Small intestine (tissue), 7 donors: ENCODE data around the gene ZBTB5. TPM values are rescaled to one million over a fixed set of nuclear protein-coding genes. Genes with fewer than 3 reads are reported as not detected.
"Not testable (repeated sequence)": the region's sequence is repeated elsewhere in the genome, so short reads cannot be mapped to it uniquely, and the experiment has no call there.

Source experiments
- DNase-seq, 2 donors: peaks; one replicate each; pipeline versions ENCODE4 v3.0.0 to v3.0.0-alpha.2; 2013
- FAIRE-seq: peaks from 2 replicates; lab custom pipeline; 2012; peaks lifted over from hg19 to GRCh38; lab: Jason Lieb, UNC
- H3K27ac ChIP-seq, 3 donors: one replicate each; pipeline ENCODE4 v1.5.1; 2013; ENCODE audit warnings: low read length in 2 of 3, mild to moderate bottlenecking in 2 of 3, control low read depth in 1 of 3, inconsistent platforms in 1 of 3, low read depth in 1 of 3, moderate library complexity in 1 of 3
- H3K27me3 ChIP-seq, 3 donors: one replicate each; pipeline ENCODE4 v1.6.1; 2013; ENCODE audit warnings: low read length in 3 of 3, inconsistent platforms in 1 of 3; ENCODE audit not compliant: control insufficient read depth in 3 of 3, insufficient read depth in 3 of 3
- H3K36me3 ChIP-seq, 3 donors: one replicate each; pipeline ENCODE4 v1.6.1; 2013; ENCODE audit warnings: low read length in 3 of 3, inconsistent platforms in 1 of 3, low read depth in 1 of 3, mild to moderate bottlenecking in 1 of 3, moderate library complexity in 1 of 3; ENCODE audit not compliant: control insufficient read depth in 3 of 3, insufficient read depth in 2 of 3
- H3K4me1 ChIP-seq, 3 donors: one replicate each; pipeline ENCODE4 v1.6.1; 2013; ENCODE audit warnings: low read length in 2 of 3, inconsistent platforms in 1 of 3, low read depth in 1 of 3, mild to moderate bottlenecking in 1 of 3, moderate library complexity in 1 of 3; ENCODE audit not compliant: control insufficient read depth in 3 of 3, insufficient read depth in 2 of 3
- H3K4me3 ChIP-seq, 3 donors: one replicate each; pipeline ENCODE4 v1.5.1; 2013; ENCODE audit warnings: low read length in 3 of 3, control low read depth in 1 of 3, inconsistent platforms in 1 of 3, low read depth in 1 of 3, mild to moderate bottlenecking in 1 of 3, moderate library complexity in 1 of 3
- H3K9me3 ChIP-seq, 2 donors: one replicate each; pipeline ENCODE4 v1.6.1; 2013; ENCODE audit warnings: low read depth in 1 of 2, low read length in 1 of 2; ENCODE audit not compliant: control insufficient read depth in 2 of 2, insufficient read depth in 1 of 2
- WGBS, 3 donors: extraction: QIAGEN DNeasy Blood & Tissue Kit; methylation state at CpG; one replicate each; pipeline ENCODE4 v1.1.7; 2013; 5-methylcytosine and 5-hydroxymethylcytosine counted together
- polyA plus RNA-seq, 4 donors: library from polyadenylated mRNA; stranded (reverse) in 3 of 4; unstranded in 1 of 4; fragments of 200-250 nt in 3 of 4; fragments of 120-200 nt in 1 of 4; gene quantifications; one replicate each; pipeline versions ENCODE4 v1.2.1 to v1.2.3, GENCODE V29; 2013
- donor health status: healthy with polysubstance abuse.
- donor health status: control.
- donor health status: control.
- donor health status: Bipolar disorder and iron deficiency.
- donor health status: healthy.

Gene ZBTB5
- polyA plus RNA-seq, 4 donors = 5.8 to 15.8 (median 6.9) TPM

DNA sequence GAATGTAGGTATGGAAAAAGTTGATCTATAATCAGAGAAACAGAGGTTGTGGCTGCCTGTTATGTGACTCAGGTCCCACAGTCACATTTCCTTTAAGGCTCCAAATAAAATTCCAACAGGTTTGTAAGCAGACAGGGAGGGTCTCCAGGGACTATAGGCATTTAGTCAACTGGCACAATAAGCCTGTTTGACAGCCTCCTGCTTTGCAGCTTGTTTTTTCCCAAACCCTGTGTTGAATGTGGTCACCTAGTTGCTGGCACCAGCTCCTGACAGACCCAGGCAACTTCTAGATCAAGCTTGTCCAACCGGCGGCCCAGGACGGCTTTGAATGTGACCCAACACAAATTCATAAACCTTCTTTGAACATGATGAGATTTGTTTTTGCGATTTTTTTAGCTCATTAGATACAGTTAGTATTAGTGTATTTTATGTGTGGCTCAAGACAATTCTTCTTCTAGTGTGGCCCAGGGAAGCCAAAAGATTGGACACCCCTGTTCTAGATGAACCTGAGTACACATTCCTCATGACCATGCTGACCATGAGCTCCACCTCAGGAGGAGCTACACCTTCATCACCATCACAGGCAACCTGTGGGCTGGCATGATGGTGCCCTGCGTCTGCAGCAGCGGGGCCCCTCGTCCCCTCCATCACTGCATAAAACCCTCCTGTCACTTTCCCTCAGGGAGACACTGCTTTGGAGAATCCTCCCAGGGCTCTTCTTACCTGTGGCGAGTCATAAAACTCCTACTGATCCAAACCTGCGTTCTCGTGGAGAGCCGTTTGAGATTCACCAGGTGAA lies 58.4 kb downstream of the ZBTB5 start:
- H3K9me3 ChIP-seq = no peaks in the 10 kb centered on the region
- H3K4me3 ChIP-seq = no peak overlapping the region
- H3K27me3 ChIP-seq = no peaks in the 10 kb centered on the region
- DNase-seq (no peak), FAIRE-seq (no peak)
- H3K4me1 ChIP-seq = peaks cover 0 to 5% (median 0%) of the 10 kb centered on the region in 3 donors
- WGBS, 3 donors = 90 to 92% (median 91%) methylated on average over 11 of the region's 11 CpGs
- H3K27ac ChIP-seq = no peak overlapping the region
- H3K36me3 ChIP-seq = no peaks in the 10 kb centered on the region

DNA sequence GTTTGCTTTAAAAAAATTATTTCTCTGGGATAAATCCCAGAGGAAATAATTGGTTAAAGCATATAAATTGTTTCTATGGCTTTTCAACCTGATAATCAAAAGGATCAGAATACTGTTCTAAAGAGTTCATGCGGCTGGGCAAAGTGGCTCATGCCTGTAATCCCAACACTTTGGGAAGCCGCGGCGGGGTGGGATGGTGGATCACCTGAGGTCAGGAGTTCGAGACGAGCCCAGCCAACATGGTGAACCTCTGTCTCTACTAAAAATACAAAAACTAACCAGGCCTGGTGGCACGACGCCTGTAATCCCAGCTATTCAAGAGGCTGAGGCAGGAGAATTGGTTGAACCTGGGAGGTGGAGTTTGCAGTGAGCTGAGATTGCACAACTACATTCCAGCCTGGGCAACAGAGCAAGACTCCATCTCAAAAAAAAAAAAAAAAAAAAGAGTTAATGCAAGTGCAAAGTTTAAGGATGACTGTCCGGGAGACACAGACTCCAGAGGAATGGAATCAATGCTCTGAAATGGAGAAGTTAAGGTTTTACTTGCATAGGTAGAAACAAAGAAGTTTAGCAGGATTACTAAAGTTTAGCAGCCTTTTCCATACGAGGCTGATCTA lies 59.4 kb downstream of the ZBTB5 start:
- DNase-seq = no peak
- WGBS, 3 donors = 89 to 90% (median 89%) methylated on average over 10 of the region's 10 CpGs
- no peak overlapping the region for H3K27ac ChIP-seq
- no peaks in the 10 kb centered on the region for H3K27me3 ChIP-seq
- H3K9me3 ChIP-seq = no peaks in the 10 kb centered on the region
- H3K4me3 ChIP-seq = no peak overlapping the region
- no peak for FAIRE-seq
- no peaks in the 10 kb centered on the region for H3K36me3 ChIP-seq
- no peaks in the 10 kb centered on the region for H3K4me1 ChIP-seq

DNA sequence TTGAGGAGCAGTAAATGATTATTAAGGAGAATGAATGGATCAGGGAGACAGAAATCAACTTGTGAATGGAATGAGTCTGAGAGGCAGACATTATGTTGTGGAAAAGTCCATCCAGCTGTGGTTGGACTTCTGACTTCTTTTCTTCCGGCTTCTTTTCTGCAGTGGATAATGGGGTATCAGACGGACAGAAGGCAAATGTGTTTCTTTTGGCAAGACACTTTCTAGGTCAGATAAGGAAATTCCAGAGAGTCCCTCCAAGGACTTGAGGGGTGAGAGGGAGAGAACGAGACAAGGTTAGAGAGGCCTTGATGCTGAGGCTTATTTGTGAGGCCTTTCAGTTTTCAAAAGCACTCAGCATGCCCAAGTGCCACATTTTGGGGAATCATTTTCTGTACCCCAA lies 59.9 kb downstream of the ZBTB5 start:
- WGBS, 3 donors = 80 to 88% (median 80%) methylated on average over 3 of the region's 3 CpGs
- Histone ChIP-seq H3K36me3 (no peaks in the 10 kb centered on the region), H3K27me3 (no peaks in the 10 kb centered on the region), H3K4me1 (no peaks in the 10 kb centered on the region), H3K27ac (no peak overlapping the region), H3K4me3 (no peak overlapping the region), H3K9me3 (no peaks in the 10 kb centered on the region)
- DNase-seq = no peak
- FAIRE-seq = no peak

DNA sequence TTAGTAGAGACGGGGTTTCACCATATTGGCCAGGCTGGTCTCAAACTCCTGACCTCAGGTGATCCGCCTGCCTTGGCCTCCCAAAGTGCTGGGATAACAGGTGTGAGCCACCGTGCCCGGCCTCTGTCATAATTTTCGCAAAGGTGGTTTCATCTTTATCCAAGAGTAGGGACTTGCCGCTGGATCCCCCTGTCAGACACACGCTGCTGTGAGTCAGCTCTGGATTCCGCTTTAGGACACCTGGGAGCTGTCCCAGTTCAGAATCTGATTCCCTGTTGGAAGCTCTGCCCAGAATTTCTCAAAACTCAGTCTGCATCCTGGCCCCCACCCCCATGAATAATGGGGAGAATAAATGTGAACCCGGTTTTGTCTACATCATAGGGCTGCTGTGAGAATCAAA lies 60.7 kb downstream of the ZBTB5 start:
- H3K4me3 ChIP-seq = no peak overlapping the region
- FAIRE-seq (no peak), DNase-seq (no peak)
- H3K27me3 ChIP-seq = no peaks in the 10 kb centered on the region
- H3K27ac ChIP-seq = no peak overlapping the region
- no peaks in the 10 kb centered on the region for H3K36me3 ChIP-seq
- H3K4me1 ChIP-seq = no peaks in the 10 kb centered on the region
- H3K9me3 ChIP-seq = no peaks in the 10 kb centered on the region
- 91 to 94% (median 92%) methylated on average over 9 of the region's 9 CpGs for WGBS, 3 donors

DNA sequence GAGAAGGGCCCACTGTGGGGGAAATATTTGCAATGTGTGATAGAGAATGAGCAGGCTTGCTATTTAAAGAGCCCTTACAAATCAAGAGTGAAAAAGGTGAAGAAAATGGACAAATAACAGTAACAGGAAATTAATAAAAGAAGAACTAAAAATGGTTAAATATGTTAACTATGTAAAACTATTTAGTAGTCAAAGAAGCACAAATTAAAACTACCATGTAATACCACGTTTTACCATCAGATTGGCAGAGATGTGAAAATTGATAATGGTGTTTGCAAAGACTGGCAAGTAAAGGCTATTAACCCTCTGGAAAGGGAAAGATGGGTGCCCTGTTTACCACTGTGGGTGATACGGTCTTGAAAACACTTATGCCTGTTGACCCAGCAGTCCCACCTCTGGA lies 65.9 kb downstream of the ZBTB5 start:
- DNase-seq (no peak), FAIRE-seq (no peak)
- Histone ChIP-seq H3K36me3 (no peaks in the 10 kb centered on the region), H3K9me3 (no peaks in the 10 kb centered on the region), H3K4me1 (no peaks in the 10 kb centered on the region), H3K27me3 (no peaks in the 10 kb centered on the region), H3K4me3 (no peak overlapping the region), H3K27ac (no peak overlapping the region)
- WGBS, 3 donors = 59 to 72% (median 60%) methylated on average over 2 of the region's 2 CpGs

DNA sequence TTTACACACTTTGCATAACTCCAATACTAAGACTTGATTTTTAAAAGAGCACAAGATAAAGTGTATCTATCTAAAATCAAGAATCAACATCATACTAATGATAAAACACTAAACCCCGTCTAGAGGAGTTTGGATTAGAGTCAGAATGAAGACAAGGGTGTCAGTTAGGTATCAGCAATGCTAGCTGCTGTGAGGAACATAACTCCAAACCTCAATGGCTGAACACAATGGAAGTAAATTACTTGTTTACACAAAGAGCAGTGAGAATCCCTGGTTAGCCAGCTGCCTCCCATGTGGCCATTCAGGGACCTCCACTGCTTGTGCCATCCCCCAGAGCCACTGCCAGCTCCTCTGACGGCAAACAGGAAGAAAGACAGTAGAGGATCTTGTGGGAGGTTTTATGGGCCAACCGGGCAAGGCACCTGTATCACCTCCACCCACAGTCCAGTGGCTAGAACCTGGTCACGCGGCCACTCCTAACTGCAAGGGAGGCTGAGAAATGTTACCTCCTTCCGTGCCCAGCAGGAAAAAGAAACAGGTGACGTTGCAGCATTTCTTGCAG lies 66.7 kb downstream of the ZBTB5 start:
- FAIRE-seq = no peak
- Histone ChIP-seq H3K27me3 (no peaks in the 10 kb centered on the region), H3K9me3 (no peaks in the 10 kb centered on the region), H3K4me1 (no peaks in the 10 kb centered on the region), H3K36me3 (no peaks in the 10 kb centered on the region), H3K27ac (no peak overlapping the region), H3K4me3 (no peak overlapping the region)
- 72 to 88% (median 79%) methylated on average over 7 of the region's 7 CpGs for WGBS, 3 donors
- no peak for DNase-seq

DNA sequence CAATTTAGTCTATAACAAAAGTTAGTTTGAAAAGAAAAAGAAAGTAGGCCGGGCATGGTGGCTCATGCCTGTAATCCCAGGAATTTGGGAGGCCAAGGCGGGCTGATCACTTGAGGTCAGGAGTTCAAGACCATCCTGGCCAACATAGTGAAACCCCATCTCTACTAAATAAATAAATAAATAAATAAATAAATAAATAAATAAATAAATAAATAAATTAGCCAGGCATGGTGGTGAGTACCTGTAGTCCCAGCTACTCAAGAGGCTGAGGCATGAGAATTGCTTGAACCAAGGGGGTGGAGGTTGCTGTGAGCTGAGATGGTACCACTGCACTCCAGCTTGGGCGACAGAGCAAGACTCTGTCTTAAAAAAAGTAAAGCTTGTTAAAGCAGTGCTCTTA lies 67.3 kb downstream of the ZBTB5 start:
- FAIRE-seq, H3K4me3 ChIP-seq, H3K4me1 ChIP-seq, H3K27ac ChIP-seq, H3K36me3 ChIP-seq, DNase-seq, H3K9me3 ChIP-seq, H3K27me3 ChIP-seq: not testable (repeated sequence)
- WGBS, 3 donors = 92 to 95% (median 92%) methylated on average over 3 of the region's 3 CpGs

DNA sequence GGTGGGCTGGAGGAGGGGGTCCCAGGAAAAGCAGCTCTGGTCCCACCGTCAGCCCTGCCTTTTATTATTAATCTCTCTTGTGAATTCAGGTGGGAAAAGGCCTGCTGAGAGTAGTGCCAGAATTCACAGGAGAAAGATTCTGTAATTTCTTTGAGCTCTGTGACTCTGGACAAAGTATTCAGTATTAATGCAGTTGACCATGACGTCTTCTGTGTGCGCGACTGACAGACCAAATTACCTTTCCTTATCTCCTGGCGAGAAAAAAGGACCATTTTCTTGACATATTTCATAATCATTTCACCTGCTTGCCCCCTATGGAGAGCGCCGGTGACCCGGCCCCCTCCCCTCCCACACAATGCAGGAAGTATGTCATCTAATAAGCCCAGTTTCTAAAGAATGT lies 69.6 kb downstream of the ZBTB5 start:
- H3K4me3 ChIP-seq = no peak overlapping the region
- no peaks in the 10 kb centered on the region for H3K36me3 ChIP-seq
- H3K27ac ChIP-seq = no peak overlapping the region
- 66 to 76% (median 76%) methylated on average over 8 of the region's 8 CpGs for WGBS, 3 donors
- no peak for DNase-seq
- FAIRE-seq = no peak
- H3K9me3 ChIP-seq = no peaks in the 10 kb centered on the region
- H3K4me1 ChIP-seq = no peaks in the 10 kb centered on the region
- H3K27me3 ChIP-seq = no peaks in the 10 kb centered on the region
